ENCODE data around the gene LRP10. TPM values are rescaled to one million over a fixed set of nuclear protein-coding genes. Genes with fewer than 3 reads are reported as not detected.

LRP10 gene
- total and polyA plus RNA-seq, 2 of the 8 experiments (the other 6 are each of a cell fraction or from before 2014, with no cell fraction given), result 12.4 to 15.6 TPM

DNA sequence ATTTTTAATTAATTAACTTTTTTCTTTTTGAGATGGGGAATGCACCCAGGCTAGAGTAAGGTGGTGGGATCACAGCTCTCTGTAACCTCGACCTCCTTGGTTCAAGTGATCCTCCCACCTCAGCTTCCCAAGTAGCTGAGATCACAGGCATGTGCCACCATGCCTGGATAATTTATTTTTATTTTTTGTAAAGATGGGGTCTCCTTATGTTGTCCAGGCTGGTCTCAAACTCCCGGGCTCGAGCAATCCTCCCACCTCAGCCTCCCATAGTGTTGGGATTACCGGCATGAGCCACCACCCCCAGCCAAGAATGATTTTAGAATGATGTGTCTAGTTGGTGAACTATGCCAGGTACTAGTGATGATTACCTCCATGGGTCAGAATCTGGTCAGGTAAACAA, 6.6 kb upstream of the LRP10 start:
- no peak overlapping the region for H3K4me2 ChIP-seq (ENCODE audit: insufficient read depth in 1 of 2, low read depth in 2 of 2, low read length in 2 of 2)
- WGBS, 2 experiments (ENCODE audit: extremely low coverage in 1 of 2, insufficient coverage in 1 of 2, insufficient read length in 1 of 2, insufficient replicate concordance in 2 of 2, low coverage in 1 of 2, low lambda C conversion rate in 2 of 2, missing lambda C conversion rate in 1 of 2), result 93% methylated on average over 4 of the region's 4 CpGs; no CpG with 5 or more reads in 1 of the 2 experiments
- no peak overlapping the region for H4K91ac ChIP-seq (replicated peaks; ENCODE audit: insufficient read length, low read length)
- no peaks in the 10 kb centered on the region for H3K79me1 ChIP-seq (ENCODE audit: low read depth, low read length)
- no peak overlapping the region for H4K8ac ChIP-seq (ENCODE audit: extremely low read depth, insufficient read depth, low read length)
- no peaks in the 10 kb centered on the region for H3K27me3 ChIP-seq (replicated peaks in 1 of 4; ENCODE audit: control insufficient read depth in 3 of 4, extremely low read depth in 1 of 4, insufficient read depth in 3 of 4, low read length in 3 of 4)
- H2AK5ac ChIP-seq (ENCODE audit: low read depth, low read length), result no peak overlapping the region
- H3K23ac ChIP-seq (ENCODE audit: insufficient read length), result no peak overlapping the region
- H4K5ac ChIP-seq (ENCODE audit: insufficient read length, low read depth, low read length), result no peak overlapping the region
- H3K36me3 ChIP-seq (ENCODE audit: control insufficient read depth in 2 of 4, insufficient read depth in 4 of 4, low read length in 3 of 4), result no peaks in the 10 kb centered on the region
- no peak overlapping the region for H3K4ac ChIP-seq (replicated peaks; ENCODE audit: insufficient read length, low read depth, low read length)
- H2AFZ ChIP-seq (ENCODE audit: low read length), result no peak overlapping the region
- H3K4me1 ChIP-seq (replicated peaks in 1 of 4; ENCODE audit: control insufficient read depth in 3 of 4, insufficient read depth in 4 of 4, low read length in 3 of 4), result peaks cover 0 to 6% (median 0%) of the 10 kb centered on the region in 4 experiments; a peak in 1 of 7 replicates
- H2BK5ac ChIP-seq (ENCODE audit: low read depth, low read length), result no peak overlapping the region
- no peaks in the 10 kb centered on the region for H3K9me3 ChIP-seq (ENCODE audit: insufficient read depth in 2 of 2, low read depth in 1 of 2, low read length in 1 of 2)
- H3K56ac ChIP-seq (replicated peaks; ENCODE audit: insufficient read length, low read depth, low read length), result no peak overlapping the region
- H2BK20ac ChIP-seq (ENCODE audit: low read length), result no peak overlapping the region
- H2BK12ac ChIP-seq (ENCODE audit: low read depth, low read length), result no peak overlapping the region
- no peaks in the 10 kb centered on the region for H3K23me2 ChIP-seq (ENCODE audit: low read depth, low read length)
- TF ChIP-seq RBBP5 (IDR thresholded peaks at IDR 0.05; ENCODE audit: borderline replicate concordance, low read depth, low read length), result no peak
- no peak for TF ChIP-seq YY1 (IDR thresholded peaks at IDR 0.05; ENCODE audit: low read depth, low read length)
- TF ChIP-seq HDAC2 (IDR thresholded peaks at IDR 0.05; ENCODE audit: borderline replicate concordance in 1 of 2, low read depth in 2 of 2, low read length in 2 of 2), result no peak
- no peak for TF ChIP-seq EZH2 (IDR thresholded peaks at IDR 0.05; ENCODE audit: low read depth, low read length, severe bottlenecking)
- no peak for TF ChIP-seq NANOG (IDR thresholded peaks at IDR 0.05; ENCODE audit: insufficient read depth, low read depth, low read length, poor library complexity, severe bottlenecking)
- TF ChIP-seq SIN3A (conservative IDR thresholded peaks at IDR 0.05 in 1 of 2, IDR thresholded peaks at IDR 0.05 in 1 of 2; ENCODE audit: low read depth in 1 of 2, low read length in 2 of 2), result no peak
- no peak for TF ChIP-seq ASH2L (IDR thresholded peaks at IDR 0.05; ENCODE audit: low read length)
- no peak for TF ChIP-seq RNF2 (IDR thresholded peaks at IDR 0.05; ENCODE audit: borderline replicate concordance, low read depth, low read length, missing control alignments, poor library complexity, severe bottlenecking)
- no peak for TF ChIP-seq HDAC6 (IDR thresholded peaks at IDR 0.05; ENCODE audit: low read depth, low read length)
- DNase-seq (ENCODE audit: low read depth in 1 of 2, low spot score in 2 of 2) (no peak), FAIRE-seq (no peak)
- no peak overlapping the region for H3K18ac ChIP-seq (ENCODE audit: extremely low read depth, low read length)
- H3K9ac ChIP-seq (replicated peaks in 1 of 4; ENCODE audit: extremely low read depth in 1 of 4, low read depth in 3 of 4, low read length in 3 of 4), result no peak overlapping the region
- no peak overlapping the region for H2BK120ac ChIP-seq (replicated peaks; ENCODE audit: low read depth, low read length)
- CTCF ChIA-PET (ENCODE audit: partially characterized antibody), result interaction anchor here (0.6 to 56.0 kb wide), 11 partner anchors 9 to 314 kb away, joined by 3 to 1562 read pairs (median 4); partner anchors contain the start of genes MMP14, MRPL52 and SLC7A7
- H2BK15ac ChIP-seq (ENCODE audit: low read length), result no peak overlapping the region
- no peak overlapping the region for H3K27ac ChIP-seq (ENCODE audit: low read depth, low read length)
- no peak overlapping the region for H3K14ac ChIP-seq (ENCODE audit: insufficient read length)
- H4K20me1 ChIP-seq (replicated peaks in 1 of 2; ENCODE audit: control insufficient read depth in 1 of 2, insufficient read depth in 2 of 2, low read length in 2 of 2), result no peaks in the 10 kb centered on the region
- no peak overlapping the region for H3K4me3 ChIP-seq (ENCODE audit: extremely low read depth in 1 of 4, insufficient read depth in 2 of 4, low read depth in 3 of 4, low read length in 4 of 4)
- POLR2A ChIA-PET (ENCODE audit: partially characterized antibody), result interaction anchor here (0.7 to 1.1 kb wide), 5 partner anchors 27 to 46 kb away, joined by 3 to 6 read pairs (median 4); no protein-coding TSS in a partner anchor
- no peaks in the 10 kb centered on the region for H3K79me2 ChIP-seq (ENCODE audit: control insufficient read depth in 1 of 2, insufficient read depth in 2 of 2, low read length in 2 of 2)
